Thyroid gland (tissue), 4 donors: Measurements from ENCODE around the gene NPIPA5. TPM values are rescaled to one million over a fixed set of nuclear protein-coding genes. Genes with fewer than 3 reads are reported as not detected.
"Not testable (repeated sequence)": the region's sequence is repeated elsewhere in the genome, so short reads cannot be mapped to it uniquely, and the experiment has no call there.

ENCODE experiments used
- DNase-seq, 2 donors: peaks; one replicate each; pipeline ENCODE4 v3.0.0-alpha.2; 2019
- H3K27ac ChIP-seq, 3 donors: fragments of 200-600 bp; sonication (generic); 1 replicate in 2 of 3; 2 replicates in 1 of 3; pipeline ENCODE4 v1.5.1; 2016 to 2019; ENCODE audit warnings: mild to moderate bottlenecking in 1 of 3, moderate library complexity in 1 of 3
- H3K27me3 ChIP-seq: fragments of 200-600 bp; sonication (generic); one replicate; pipeline ENCODE4 v1.5.1; 2019
- H3K36me3 ChIP-seq, 2 donors: fragments of 200-600 bp; sonication (generic); one replicate each; pipeline ENCODE4 v1.5.1; 2016 to 2019
- H3K4me1 ChIP-seq, 2 donors: fragments of 200-600 bp; sonication (generic); one replicate each; pipeline ENCODE4 v1.5.1; 2017 to 2019
- H3K4me3 ChIP-seq, 3 donors: fragments of 200-600 bp; sonication (generic); replicated peaks in 1 of 3; 1 replicate in 2 of 3; 2 replicates in 1 of 3; pipeline ENCODE4 v1.5.1; 2016; ENCODE audit warnings: mild to moderate bottlenecking in 1 of 3
- H3K9me3 ChIP-seq: fragments of 200-600 bp; sonication (generic); one replicate; pipeline ENCODE4 v1.5.1; 2017
- POLR2A ChIP-seq, 2 donors: fragments of 450-650 bp; IDR thresholded peaks; one replicate each; pipeline ENCODE4 v1.6.1; 2017; ENCODE audit warnings: antibody characterized with exemption in 2 of 2, mild to moderate bottlenecking in 2 of 2, moderate library complexity in 1 of 2
- WGBS, 2 donors: methylation state at CpG; one replicate each; pipeline ENCODE4 v1.1.5; 2017; 5-methylcytosine and 5-hydroxymethylcytosine counted together
- intact Hi-C: fragments of 100-400 bp; cut with DNase I; formaldehyde crosslinking; loops from one replicate; pipeline ENCODE4 v1.15.1; 2023
- total RNA-seq, 4 donors: library from RNA; depleted of rRNA; stranded (reverse); fragments of >200 nt; gene quantifications; one replicate each; pipeline ENCODE4 v1.2.3, GENCODE V29; 2016
- TF ChIP-seq, protein P1 (sequence below), 6 experiments: fragments of 200-600 bp in 3 of 6; fragments of 450-650 bp in 3 of 6; sonication (generic) in 3 of 6; IDR thresholded peaks; one replicate each; pipeline ENCODE4 v1.5.1; 2016 to 2019; ENCODE audit warnings: antibody characterized with exemption in 6 of 6, mild to moderate bottlenecking in 2 of 6, inconsistent platforms in 1 of 6, moderate library complexity in 1 of 6

Gene NPIPA5
- total RNA-seq, 4 donors from 2014 or later, result 3.6 to 21.2 (median 7.3) TPM

DNA sequence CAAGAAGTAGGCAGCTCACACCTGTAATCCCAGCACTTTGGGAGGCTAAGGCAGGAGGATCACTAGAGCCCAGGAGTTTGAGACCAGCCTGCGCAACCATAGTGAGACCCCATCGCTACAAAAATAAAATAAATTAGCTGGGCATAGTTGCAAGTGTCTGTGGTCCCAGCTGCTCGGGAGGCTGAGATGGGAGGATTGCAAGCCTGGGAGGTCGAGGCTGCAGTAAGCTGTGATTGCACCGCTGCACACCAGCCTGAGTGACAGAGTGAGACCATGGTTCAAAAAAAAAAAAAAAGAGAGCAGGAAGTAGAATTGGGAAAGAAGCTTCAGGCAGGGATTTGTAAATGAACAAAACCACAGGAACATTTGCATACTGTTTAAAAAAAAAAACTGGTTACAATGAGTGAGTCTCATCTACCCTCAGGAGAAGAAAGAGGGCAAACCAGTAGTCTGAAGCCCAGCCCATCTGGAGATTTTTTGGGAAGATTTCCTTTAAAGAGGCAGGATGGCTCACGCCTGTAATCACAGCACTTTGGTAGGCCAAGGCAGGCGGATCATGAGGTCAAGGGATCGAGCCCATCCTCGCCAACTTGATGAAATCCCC is 25.4 kb upstream of the NPIPA5 start:
- H3K27ac ChIP-seq, result no peak overlapping the region
- intact Hi-C loops, result no loop called here
- WGBS, 2 donors, result 91 to 95% methylated on average over 9 of the region's 9 CpGs

GRCh38 chr16:15401972-15402371 is 23.9 kb upstream of the NPIPA5 start:
- Histone ChIP-seq H3K27me3 (no peaks in the 10 kb centered on the region), H3K4me3 (no peak overlapping the region), H3K36me3 (no peaks in the 10 kb centered on the region), H3K27ac (no peak overlapping the region), H3K4me1 (no peaks in the 10 kb centered on the region), H3K9me3 (no peaks in the 10 kb centered on the region)
- intact Hi-C loops, result no loop called here
- DNase-seq, result no peak
- TF ChIP-seq, protein P1, sequence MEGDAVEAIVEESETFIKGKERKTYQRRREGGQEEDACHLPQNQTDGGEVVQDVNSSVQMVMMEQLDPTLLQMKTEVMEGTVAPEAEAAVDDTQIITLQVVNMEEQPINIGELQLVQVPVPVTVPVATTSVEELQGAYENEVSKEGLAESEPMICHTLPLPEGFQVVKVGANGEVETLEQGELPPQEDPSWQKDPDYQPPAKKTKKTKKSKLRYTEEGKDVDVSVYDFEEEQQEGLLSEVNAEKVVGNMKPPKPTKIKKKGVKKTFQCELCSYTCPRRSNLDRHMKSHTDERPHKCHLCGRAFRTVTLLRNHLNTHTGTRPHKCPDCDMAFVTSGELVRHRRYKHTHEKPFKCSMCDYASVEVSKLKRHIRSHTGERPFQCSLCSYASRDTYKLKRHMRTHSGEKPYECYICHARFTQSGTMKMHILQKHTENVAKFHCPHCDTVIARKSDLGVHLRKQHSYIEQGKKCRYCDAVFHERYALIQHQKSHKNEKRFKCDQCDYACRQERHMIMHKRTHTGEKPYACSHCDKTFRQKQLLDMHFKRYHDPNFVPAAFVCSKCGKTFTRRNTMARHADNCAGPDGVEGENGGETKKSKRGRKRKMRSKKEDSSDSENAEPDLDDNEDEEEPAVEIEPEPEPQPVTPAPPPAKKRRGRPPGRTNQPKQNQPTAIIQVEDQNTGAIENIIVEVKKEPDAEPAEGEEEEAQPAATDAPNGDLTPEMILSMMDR (IDR thresholded peaks at IDR 0.05), result no peak
- no peak for TF ChIP-seq POLR2A (IDR thresholded peaks at IDR 0.05)
- 96 to 98% methylated on average over 3 of the region's 3 CpGs for whole genome bisulfite sequencing, 2 donors

More for the DNA sequence above, 25.4 kb upstream of the NPIPA5 start:
- no peak overlapping the region for H3K4me3 ChIP-seq
- DNase-seq, result no peak
- H3K9me3 ChIP-seq, result no peaks in the 10 kb centered on the region
- no peak for TF ChIP-seq POLR2A (IDR thresholded peaks at IDR 0.05)
- TF ChIP-seq, protein P1 (IDR thresholded peaks at IDR 0.05), result no peak
- H3K27me3 ChIP-seq, result no peaks in the 10 kb centered on the region
- H3K4me1 ChIP-seq, result no peaks in the 10 kb centered on the region
- no peaks in the 10 kb centered on the region for H3K36me3 ChIP-seq

GRCh38 chr16:15400314-15400713 is 22.2 kb upstream of the NPIPA5 start:
- H3K27ac ChIP-seq, H3K9me3 ChIP-seq, H3K4me1 ChIP-seq, H3K27me3 ChIP-seq, H3K4me3 ChIP-seq, H3K36me3 ChIP-seq, intact Hi-C loops, DNase-seq: not testable (repeated sequence)
- 96 to 98% methylated on average over 6 of the region's 6 CpGs for WGBS, 2 donors

DNA sequence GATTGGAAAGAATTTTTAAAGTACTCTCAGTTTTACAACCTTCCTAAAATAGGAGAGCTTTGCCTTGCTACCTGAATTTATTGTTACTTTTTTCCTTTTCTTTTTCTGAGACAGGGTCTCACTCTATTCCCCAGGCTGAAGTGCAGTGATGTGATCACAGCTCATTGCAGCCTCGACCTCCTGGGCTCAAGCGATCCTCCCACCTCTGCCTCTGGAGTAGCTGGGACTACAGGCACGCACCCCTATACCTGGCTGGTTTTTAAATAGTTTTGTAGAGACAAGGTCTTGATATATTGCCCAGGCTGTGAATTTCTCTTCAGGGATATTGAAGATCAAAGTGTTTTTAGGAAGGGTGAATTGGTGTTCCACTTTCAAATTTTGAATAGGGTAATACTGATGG is 21.2 kb upstream of the NPIPA5 start:
- 90 to 94% methylated on average over 3 of the region's 3 CpGs for whole genome bisulfite sequencing, 2 donors
- Histone ChIP-seq H3K4me3 (no peak overlapping the region), H3K9me3 (no peaks in the 10 kb centered on the region), H3K4me1 (peaks cover 0 to 6% of the 10 kb centered on the region in 2 donors), H3K27me3 (no peaks in the 10 kb centered on the region), H3K36me3 (no peaks in the 10 kb centered on the region), H3K27ac (no peak overlapping the region)
- DNase-seq, result no peak
- TF ChIP-seq, protein P1 (IDR thresholded peaks at IDR 0.05), result no peak
- no peak for TF ChIP-seq POLR2A (IDR thresholded peaks at IDR 0.05)
- intact Hi-C loops, result no loop called here

GRCh38 chr16:15398618-15399316 is 20.7 kb upstream of the NPIPA5 start:
- H3K36me3 ChIP-seq, result no peaks in the 10 kb centered on the region
- DNase-seq, result no peak
- WGBS, 2 donors, result 83 to 85% methylated on average over 14 of the region's 14 CpGs
- no peaks in the 10 kb centered on the region for H3K27me3 ChIP-seq
- intact Hi-C loops, result no loop called here
- no peak overlapping the region for H3K4me3 ChIP-seq
- H3K4me1 ChIP-seq, result peaks cover 0 to 6% of the 10 kb centered on the region in 2 donors
- H3K9me3 ChIP-seq, result no peaks in the 10 kb centered on the region
- no peak overlapping the region for H3K27ac ChIP-seq
- no peak for TF ChIP-seq POLR2A (IDR thresholded peaks at IDR 0.05)
- TF ChIP-seq, protein P1 (IDR thresholded peaks at IDR 0.05), result no peak
